Lower leg skin (tissue), 3 donors: Measurements from ENCODE around the gene SLC7A5.

Experiments used
- POLR2A ChIP-seq, 2 donors: fragments of 450-650 bp; IDR thresholded peaks; one replicate each; pipeline ENCODE4 v1.6.1; 2016 to 2017; ENCODE audit warnings: antibody characterized with exemption in 2 of 2, mild to moderate bottlenecking in 1 of 2, moderate library complexity in 1 of 2
- TF ChIP-seq, protein P1 (sequence below), 3 donors: fragments of 450-650 bp; IDR thresholded peaks; one replicate each; pipeline ENCODE4 v1.5.1; 2016; ENCODE audit warnings: antibody characterized with exemption in 3 of 3, mild to moderate bottlenecking in 3 of 3, moderate library complexity in 2 of 3

DNA sequence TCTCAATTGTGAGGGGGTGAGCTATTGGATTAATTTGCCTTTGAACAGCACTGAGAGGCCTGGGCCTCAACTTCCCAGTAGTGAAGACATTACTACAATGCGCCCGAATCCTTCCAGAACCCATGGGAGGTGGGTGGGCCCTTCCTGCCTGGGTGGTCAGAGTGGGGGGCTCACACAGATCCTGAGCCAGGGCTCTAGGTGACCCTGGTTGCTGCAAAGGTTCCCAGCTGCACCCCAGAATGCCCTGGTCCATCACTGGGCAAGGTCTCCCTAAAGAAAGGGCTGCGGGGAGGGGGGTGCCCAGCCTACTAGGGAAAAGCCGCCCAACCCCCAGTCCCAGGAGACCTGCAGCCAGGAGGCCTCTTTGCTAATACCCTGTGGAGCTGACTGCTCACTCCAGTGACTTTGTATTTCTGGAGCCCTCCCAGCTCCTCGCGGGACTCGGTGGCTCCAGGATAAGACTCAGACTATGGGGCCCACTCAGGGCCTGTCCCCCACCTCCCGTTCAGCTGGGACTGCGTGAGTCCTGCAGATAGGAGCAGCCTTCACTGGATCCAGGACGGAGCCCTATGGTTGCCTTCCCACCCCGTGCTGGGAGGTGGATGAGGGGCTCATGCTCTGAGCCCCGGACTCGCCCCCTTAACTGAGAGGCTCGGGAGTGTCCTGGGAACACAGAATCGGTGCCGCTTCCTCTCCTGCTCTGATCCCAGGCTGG lies 40.2 kb downstream of the SLC7A5 start:
- TF ChIP-seq POLR2A (IDR thresholded peaks at IDR 0.05) = no peak
- TF ChIP-seq, protein P1, sequence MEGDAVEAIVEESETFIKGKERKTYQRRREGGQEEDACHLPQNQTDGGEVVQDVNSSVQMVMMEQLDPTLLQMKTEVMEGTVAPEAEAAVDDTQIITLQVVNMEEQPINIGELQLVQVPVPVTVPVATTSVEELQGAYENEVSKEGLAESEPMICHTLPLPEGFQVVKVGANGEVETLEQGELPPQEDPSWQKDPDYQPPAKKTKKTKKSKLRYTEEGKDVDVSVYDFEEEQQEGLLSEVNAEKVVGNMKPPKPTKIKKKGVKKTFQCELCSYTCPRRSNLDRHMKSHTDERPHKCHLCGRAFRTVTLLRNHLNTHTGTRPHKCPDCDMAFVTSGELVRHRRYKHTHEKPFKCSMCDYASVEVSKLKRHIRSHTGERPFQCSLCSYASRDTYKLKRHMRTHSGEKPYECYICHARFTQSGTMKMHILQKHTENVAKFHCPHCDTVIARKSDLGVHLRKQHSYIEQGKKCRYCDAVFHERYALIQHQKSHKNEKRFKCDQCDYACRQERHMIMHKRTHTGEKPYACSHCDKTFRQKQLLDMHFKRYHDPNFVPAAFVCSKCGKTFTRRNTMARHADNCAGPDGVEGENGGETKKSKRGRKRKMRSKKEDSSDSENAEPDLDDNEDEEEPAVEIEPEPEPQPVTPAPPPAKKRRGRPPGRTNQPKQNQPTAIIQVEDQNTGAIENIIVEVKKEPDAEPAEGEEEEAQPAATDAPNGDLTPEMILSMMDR (IDR thresholded peaks at IDR 0.05) = no peak
